ENCODE data around the gene HOXB2.

DNA sequence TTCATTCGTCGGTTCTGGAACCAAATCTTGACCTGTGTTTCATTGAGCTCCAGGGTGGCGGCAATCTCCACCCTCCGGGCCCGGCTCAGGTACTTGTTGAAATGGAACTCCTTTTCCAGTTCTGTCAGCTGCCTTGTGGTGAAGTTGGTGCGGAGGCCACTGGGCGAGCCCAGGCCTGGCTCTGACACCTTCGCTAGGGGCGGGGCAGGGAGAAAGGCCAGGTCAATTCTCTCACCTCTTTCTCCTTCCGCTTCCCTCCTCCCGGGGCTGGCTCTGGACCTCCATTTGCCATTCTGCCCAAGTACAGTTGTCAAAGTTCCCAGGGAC is 15.3 kb downstream of the HOXB2 start:
- no peak for TF ChIP-seq CTCF (IDR thresholded peaks at IDR 0.05)
- no peak for TF ChIP-seq POLR2AphosphoS5 (IDR thresholded peaks at IDR 0.05)
